ENCODE measurements around the gene MDGA2. TPM values are rescaled to one million over a fixed set of nuclear protein-coding genes. Genes with fewer than 3 reads are reported as not detected.
A peak's percentile ranks its signal among the peaks of the same experiment; 100 is the strongest.

Gene MDGA2
- polyA plus RNA-seq, 1 donor = 0.82 TPM

DNA sequence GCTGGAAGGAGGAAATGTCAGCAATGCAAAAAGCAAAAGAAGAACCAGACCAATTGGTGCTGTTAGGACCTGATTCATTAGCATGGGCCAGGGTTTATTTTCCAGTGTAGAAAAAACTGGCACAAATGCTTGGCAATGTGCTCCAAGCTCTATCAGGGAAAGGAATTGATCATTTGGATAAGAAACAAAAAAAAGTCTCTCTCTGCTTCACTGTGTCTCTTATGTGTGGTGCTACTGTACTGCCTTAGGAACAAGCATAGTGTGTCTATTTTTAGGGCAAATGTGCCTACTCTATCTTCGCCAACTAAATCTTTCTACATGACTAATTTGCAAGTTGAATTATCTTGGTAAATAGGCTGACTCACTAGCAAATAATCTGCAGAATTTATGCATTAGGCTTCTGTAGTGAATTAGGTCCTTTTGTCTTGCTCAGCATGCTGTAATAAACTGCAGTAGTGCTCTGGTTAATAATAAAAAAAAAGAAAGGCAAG, 236.7 kb downstream of the MDGA2 start:
- H3K4me1 ChIP-seq (ENCODE audit: control insufficient read depth, insufficient read depth, low read length) = no peaks in the 10 kb centered on the region
- no peak for DNase-seq
- no peak overlapping the region for H3K27ac ChIP-seq (ENCODE audit: low read length)
- H3K9me3 ChIP-seq (ENCODE audit: control insufficient read depth, low read depth, low read length) = no peaks in the 10 kb centered on the region
- no peaks in the 10 kb centered on the region for H3K27me3 ChIP-seq (ENCODE audit: control insufficient read depth, insufficient read depth, low read length)
- no peaks in the 10 kb centered on the region for H3K36me3 ChIP-seq (ENCODE audit: control insufficient read depth, insufficient read depth, low read length)
- 40% methylated on average over 1 of the region's 1 CpG for WGBS (ENCODE audit: insufficient coverage, low lambda C conversion rate)
- no peak overlapping the region for H3K4me3 ChIP-seq (ENCODE audit: low read length)

DNA sequence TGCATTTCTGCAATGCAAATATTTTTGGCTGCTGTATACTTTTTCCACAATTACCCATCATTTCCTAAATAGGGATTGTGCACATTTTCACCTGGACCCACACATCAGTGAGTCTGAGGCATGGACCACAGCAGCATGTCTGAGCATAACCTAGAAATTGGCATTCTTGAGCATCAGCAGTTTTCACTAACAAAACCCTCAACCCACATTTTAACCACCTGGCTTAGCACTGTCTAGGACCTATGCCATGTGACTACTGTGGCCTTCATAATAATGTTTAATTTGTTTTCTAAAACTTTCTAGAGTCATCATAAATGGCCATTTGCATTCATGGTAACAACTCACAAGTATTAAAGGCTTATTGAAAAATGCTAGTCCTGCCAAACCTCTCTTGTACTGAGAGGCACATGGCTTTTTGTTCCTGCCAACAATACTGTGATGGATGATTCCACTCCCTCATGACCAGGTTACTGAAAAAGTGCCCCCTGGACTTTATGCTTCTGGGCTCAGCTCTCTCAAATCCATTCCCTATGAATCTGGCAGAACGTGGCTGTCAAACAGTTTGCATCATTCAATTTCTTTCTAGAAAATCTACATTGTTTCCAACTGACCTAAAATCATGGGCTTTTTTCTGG, 240.0 kb downstream of the MDGA2 start:
- no CpG with 5 or more reads among the region's 1 CpG for WGBS (ENCODE audit: insufficient coverage, low lambda C conversion rate)
- H3K4me1 ChIP-seq (ENCODE audit: control insufficient read depth, insufficient read depth, low read length) = no peaks in the 10 kb centered on the region
- no peak for DNase-seq
- H3K27ac ChIP-seq (ENCODE audit: low read length) = no peak overlapping the region
- H3K27me3 ChIP-seq (ENCODE audit: control insufficient read depth, insufficient read depth, low read length) = no peaks in the 10 kb centered on the region
- no peaks in the 10 kb centered on the region for H3K36me3 ChIP-seq (ENCODE audit: control insufficient read depth, insufficient read depth, low read length)
- H3K4me3 ChIP-seq (ENCODE audit: low read length) = no peak overlapping the region
- no peaks in the 10 kb centered on the region for H3K9me3 ChIP-seq (ENCODE audit: control insufficient read depth, low read depth, low read length)

DNA sequence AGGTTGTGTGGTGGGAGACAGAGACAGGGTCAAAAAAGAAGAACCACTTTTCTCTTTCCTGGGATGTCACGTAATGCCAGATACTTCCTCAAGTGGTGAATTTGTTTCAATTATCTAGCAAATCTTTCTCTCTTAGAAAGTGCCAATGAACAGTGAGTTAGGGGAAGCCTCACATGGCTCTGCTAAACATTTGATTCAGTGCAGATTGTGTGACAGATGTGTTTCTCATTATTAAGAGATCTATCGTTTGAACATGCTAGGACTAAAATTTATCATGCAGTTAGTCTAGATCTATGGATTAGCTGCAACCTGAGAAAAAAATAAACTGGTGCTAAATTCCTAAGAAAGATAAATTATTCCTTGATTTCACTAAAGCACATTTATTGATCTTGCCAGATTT, 247.8 kb downstream of the MDGA2 start:
- Histone ChIP-seq H3K9me3 (ENCODE audit: control insufficient read depth, low read depth, low read length) (no peaks in the 10 kb centered on the region), H3K36me3 (ENCODE audit: control insufficient read depth, insufficient read depth, low read length) (no peaks in the 10 kb centered on the region), H3K4me3 (ENCODE audit: low read length) (no peak overlapping the region), H3K27ac (ENCODE audit: low read length) (no peak overlapping the region), H3K4me1 (ENCODE audit: control insufficient read depth, insufficient read depth, low read length) (no peaks in the 10 kb centered on the region), H3K27me3 (ENCODE audit: control insufficient read depth, insufficient read depth, low read length) (no peaks in the 10 kb centered on the region)
- DNase-seq = no peak
- no CpG with 5 or more reads among the region's 2 CpGs for WGBS (ENCODE audit: insufficient coverage, low lambda C conversion rate)

DNA sequence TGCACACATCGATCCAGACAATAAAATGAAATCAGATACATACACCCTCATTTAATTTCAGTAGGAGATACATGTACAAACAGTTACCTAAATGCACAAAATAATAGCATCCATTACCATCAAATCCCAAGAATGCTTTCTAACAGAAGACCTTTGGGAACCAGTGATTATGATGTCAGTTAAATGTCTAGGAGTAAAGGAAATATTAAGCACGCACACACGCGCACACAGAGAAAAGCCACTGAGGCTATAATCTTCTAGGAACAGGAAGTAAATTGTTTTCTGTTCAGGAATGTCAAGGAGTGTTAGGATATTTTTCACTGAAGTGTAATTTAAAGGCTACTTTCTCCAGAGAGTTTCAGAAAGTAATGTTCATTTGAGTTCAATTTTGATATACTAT, 250.1 kb downstream of the MDGA2 start:
- Histone ChIP-seq H3K9me3 (ENCODE audit: control insufficient read depth, low read depth, low read length) (no peaks in the 10 kb centered on the region), H3K4me1 (ENCODE audit: control insufficient read depth, insufficient read depth, low read length) (no peaks in the 10 kb centered on the region), H3K4me3 (ENCODE audit: low read length) (no peak overlapping the region), H3K36me3 (ENCODE audit: control insufficient read depth, insufficient read depth, low read length) (no peaks in the 10 kb centered on the region), H3K27ac (ENCODE audit: low read length) (no peak overlapping the region), H3K27me3 (ENCODE audit: control insufficient read depth, insufficient read depth, low read length) (no peaks in the 10 kb centered on the region)
- 87% methylated on average over 3 of the region's 4 CpGs for WGBS (ENCODE audit: insufficient coverage, low lambda C conversion rate)
- no peak for DNase-seq

DNA sequence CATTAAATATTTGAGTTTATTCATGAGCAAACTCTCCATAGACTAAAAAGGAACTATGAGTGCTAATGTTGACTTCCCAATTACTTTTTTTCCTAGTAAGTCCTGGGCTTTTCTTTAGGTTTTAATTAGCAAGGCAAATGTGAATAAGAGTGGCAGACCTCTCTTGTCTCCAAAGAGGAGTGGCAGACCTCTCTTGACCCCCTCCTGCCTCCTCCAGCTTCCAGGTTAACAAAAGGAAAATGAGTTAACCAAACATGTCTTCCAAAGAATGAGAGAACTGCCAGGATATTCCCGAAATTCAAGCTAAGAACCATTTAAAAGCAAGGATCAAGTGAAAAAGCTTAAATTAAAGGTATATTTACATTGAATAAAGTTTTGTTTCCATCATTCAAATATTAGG, 253.2 kb downstream of the MDGA2 start:
- H3K27me3 ChIP-seq (ENCODE audit: control insufficient read depth, insufficient read depth, low read length) = no peaks in the 10 kb centered on the region
- no peaks in the 10 kb centered on the region for H3K36me3 ChIP-seq (ENCODE audit: control insufficient read depth, insufficient read depth, low read length)
- no peaks in the 10 kb centered on the region for H3K9me3 ChIP-seq (ENCODE audit: control insufficient read depth, low read depth, low read length)
- DNase-seq = no peak
- H3K4me1 ChIP-seq (ENCODE audit: control insufficient read depth, insufficient read depth, low read length) = no peaks in the 10 kb centered on the region
- H3K27ac ChIP-seq (ENCODE audit: low read length) = no peak overlapping the region
- H3K4me3 ChIP-seq (ENCODE audit: low read length) = no peak overlapping the region
- WGBS (ENCODE audit: insufficient coverage, low lambda C conversion rate) = 38% methylated on average over 1 of the region's 1 CpG

DNA sequence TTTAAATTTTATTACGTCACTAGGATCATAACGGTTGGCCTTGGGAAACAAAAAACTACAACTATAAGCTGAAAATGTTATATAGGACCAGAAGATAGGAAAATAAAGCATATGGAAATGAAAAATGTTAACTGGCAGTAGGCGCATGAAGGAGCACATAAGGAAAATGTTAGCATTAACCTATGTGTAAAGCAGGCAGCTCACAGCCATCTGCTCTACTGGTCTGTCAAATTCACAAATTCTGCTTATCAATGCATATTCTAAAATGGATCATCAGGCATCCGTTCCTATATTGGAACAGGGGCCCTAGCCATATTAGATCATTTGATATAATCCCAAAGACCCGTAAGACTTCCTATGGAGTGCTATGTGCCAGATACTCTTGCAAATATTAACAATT, 263.9 kb downstream of the MDGA2 start:
- DNase-seq = no peak
- Histone ChIP-seq H3K27ac (ENCODE audit: low read length) (no peak overlapping the region), H3K9me3 (ENCODE audit: control insufficient read depth, low read depth, low read length) (no peaks in the 10 kb centered on the region), H3K36me3 (ENCODE audit: control insufficient read depth, insufficient read depth, low read length) (no peaks in the 10 kb centered on the region), H3K4me1 (ENCODE audit: control insufficient read depth, insufficient read depth, low read length) (no peaks in the 10 kb centered on the region), H3K27me3 (ENCODE audit: control insufficient read depth, insufficient read depth, low read length) (no peaks in the 10 kb centered on the region), H3K4me3 (ENCODE audit: low read length) (no peak overlapping the region)
- WGBS (ENCODE audit: insufficient coverage, low lambda C conversion rate) = 100% methylated on average over 1 of the region's 5 CpGs

DNA sequence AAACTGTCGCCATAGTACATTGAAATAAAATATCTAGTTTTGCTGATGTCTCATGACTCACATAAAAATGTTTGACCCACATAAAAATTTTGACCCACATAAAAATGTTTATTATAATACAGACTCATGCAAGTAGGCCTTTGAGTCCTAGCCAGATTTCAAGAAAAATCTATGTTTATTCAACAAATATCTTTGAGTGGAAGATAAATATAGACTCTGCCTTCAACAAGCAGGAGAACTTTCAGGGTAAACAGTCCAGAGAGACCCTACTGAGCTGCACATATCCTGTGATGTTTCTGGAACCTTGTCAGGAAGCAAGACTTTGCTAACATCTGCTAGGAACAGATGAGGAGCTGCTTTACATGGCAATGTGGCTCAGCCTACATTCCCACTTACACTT, 283.1 kb downstream of the MDGA2 start:
- 71% methylated on average over 1 of the region's 1 CpG for WGBS (ENCODE audit: insufficient coverage, low lambda C conversion rate)
- H3K27ac ChIP-seq (ENCODE audit: low read length) = no peak overlapping the region
- no peaks in the 10 kb centered on the region for H3K4me1 ChIP-seq (ENCODE audit: control insufficient read depth, insufficient read depth, low read length)
- H3K9me3 ChIP-seq (ENCODE audit: control insufficient read depth, low read depth, low read length) = no peaks in the 10 kb centered on the region
- no peaks in the 10 kb centered on the region for H3K27me3 ChIP-seq (ENCODE audit: control insufficient read depth, insufficient read depth, low read length)
- DNase-seq = peak in 1 of 2 donors; percentile 3
- H3K36me3 ChIP-seq (ENCODE audit: control insufficient read depth, insufficient read depth, low read length) = no peaks in the 10 kb centered on the region
- H3K4me3 ChIP-seq (ENCODE audit: low read length) = no peak overlapping the region

DNA sequence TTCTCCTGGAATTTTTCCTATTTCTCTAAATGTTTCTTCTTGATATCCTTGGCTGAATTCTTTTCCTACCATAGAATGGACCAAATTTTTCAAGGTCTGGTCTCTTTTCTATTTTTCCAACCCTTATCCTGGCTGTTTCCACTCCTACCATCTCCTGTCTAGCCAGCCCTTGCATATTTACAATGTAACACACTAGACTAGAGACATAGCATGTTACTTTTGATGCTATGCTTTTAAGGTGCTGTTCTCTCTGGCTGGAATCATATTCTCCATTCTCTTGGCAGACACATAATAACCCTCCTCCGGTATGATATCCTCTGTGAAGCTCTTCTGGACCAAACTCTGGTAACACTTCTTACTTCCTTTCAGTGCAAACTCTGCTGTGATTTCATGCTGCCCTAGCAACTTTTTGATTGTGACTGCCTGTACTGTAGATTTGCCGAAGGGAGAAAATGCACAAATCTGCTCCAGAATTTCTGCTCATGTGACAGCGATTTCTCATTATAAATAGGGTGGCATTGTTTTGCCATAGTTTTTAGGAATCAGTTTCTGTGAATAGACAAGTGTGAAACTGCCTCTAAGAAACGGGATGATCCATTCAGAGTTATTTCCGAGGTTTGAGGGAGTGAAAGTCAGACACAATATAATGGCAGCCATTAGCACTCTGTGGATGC, 284.4 kb downstream of the MDGA2 start:
- no peaks in the 10 kb centered on the region for H3K36me3 ChIP-seq (ENCODE audit: control insufficient read depth, insufficient read depth, low read length)
- no peaks in the 10 kb centered on the region for H3K4me1 ChIP-seq (ENCODE audit: control insufficient read depth, insufficient read depth, low read length)
- no peak overlapping the region for H3K27ac ChIP-seq (ENCODE audit: low read length)
- no peaks in the 10 kb centered on the region for H3K9me3 ChIP-seq (ENCODE audit: control insufficient read depth, low read depth, low read length)
- H3K4me3 ChIP-seq (ENCODE audit: low read length) = no peak overlapping the region
- no peaks in the 10 kb centered on the region for H3K27me3 ChIP-seq (ENCODE audit: control insufficient read depth, insufficient read depth, low read length)
- WGBS (ENCODE audit: insufficient coverage, low lambda C conversion rate) = 100% methylated on average over 1 of the region's 5 CpGs
- DNase-seq = no peak

- DNase-seq = no peak
- H3K4me3 ChIP-seq (ENCODE audit: low read length) = no peak overlapping the region
- no peaks in the 10 kb centered on the region for H3K4me1 ChIP-seq (ENCODE audit: control insufficient read depth, insufficient read depth, low read length)
- H3K27ac ChIP-seq (ENCODE audit: low read length) = no peak overlapping the region
- H3K36me3 ChIP-seq (ENCODE audit: control insufficient read depth, insufficient read depth, low read length) = no peaks in the 10 kb centered on the region
- H3K9me3 ChIP-seq (ENCODE audit: control insufficient read depth, low read depth, low read length) = no peaks in the 10 kb centered on the region
- H3K27me3 ChIP-seq (ENCODE audit: control insufficient read depth, insufficient read depth, low read length) = no peaks in the 10 kb centered on the region
- no CpG with 5 or more reads among the region's 1 CpG for WGBS (ENCODE audit: insufficient coverage, low lambda C conversion rate)
Measured at GRCh38 chr14:47389535-47389934, 285.9 kb downstream of the MDGA2 start.

DNA sequence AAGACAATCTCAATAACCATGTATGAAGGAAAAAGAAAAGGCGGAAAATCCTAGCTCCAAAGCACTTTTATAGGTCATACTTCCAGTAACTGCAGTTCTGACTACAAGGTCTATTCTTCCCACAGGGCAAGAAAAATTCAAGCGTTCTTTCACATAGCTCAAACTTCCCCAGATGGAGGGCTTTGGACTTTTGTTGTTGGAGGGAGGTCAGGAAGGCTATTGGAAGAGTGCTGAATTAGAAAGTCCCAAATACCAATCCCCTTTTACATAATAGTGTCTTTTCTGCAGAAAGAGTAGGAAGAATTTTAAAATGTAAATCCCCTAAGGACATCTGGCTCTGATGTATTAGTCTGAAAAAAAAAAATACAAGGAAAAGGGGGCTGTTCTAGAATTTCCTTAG, 309.4 kb downstream of the MDGA2 start:
- no peak for DNase-seq
- Histone ChIP-seq H3K36me3 (ENCODE audit: control insufficient read depth, insufficient read depth, low read length) (no peaks in the 10 kb centered on the region), H3K4me1 (ENCODE audit: control insufficient read depth, insufficient read depth, low read length) (no peaks in the 10 kb centered on the region), H3K27ac (ENCODE audit: low read length) (no peak overlapping the region), H3K4me3 (ENCODE audit: low read length) (no peak overlapping the region), H3K9me3 (ENCODE audit: control insufficient read depth, low read depth, low read length) (no peaks in the 10 kb centered on the region), H3K27me3 (ENCODE audit: control insufficient read depth, insufficient read depth, low read length) (no peaks in the 10 kb centered on the region)
- no CpG with 5 or more reads among the region's 2 CpGs for WGBS (ENCODE audit: insufficient coverage, low lambda C conversion rate)

GRCh38 chr14:47365233-47365632, 310.2 kb downstream of the MDGA2 start:
- H3K27ac ChIP-seq (ENCODE audit: low read length) = no peak overlapping the region
- no peak for DNase-seq
- no CpG with 5 or more reads among the region's 6 CpGs for WGBS (ENCODE audit: insufficient coverage, low lambda C conversion rate)
- H3K36me3 ChIP-seq (ENCODE audit: control insufficient read depth, insufficient read depth, low read length) = no peaks in the 10 kb centered on the region
- H3K4me1 ChIP-seq (ENCODE audit: control insufficient read depth, insufficient read depth, low read length) = no peaks in the 10 kb centered on the region
- H3K9me3 ChIP-seq (ENCODE audit: control insufficient read depth, low read depth, low read length) = no peaks in the 10 kb centered on the region
- H3K27me3 ChIP-seq (ENCODE audit: control insufficient read depth, insufficient read depth, low read length) = no peaks in the 10 kb centered on the region
- H3K4me3 ChIP-seq (ENCODE audit: low read length) = no peak overlapping the region

Measured in large intestine (tissue), 3 donors.